GM12873 (cell line): ENCODE data around the gene USP3.

Experiments
- CTCF ChIP-seq: IDR thresholded peaks from 2 replicates; pipeline ENCODE4 v1.5.1; 2012; ENCODE audit warnings: low read depth, mild to moderate bottlenecking, moderate library complexity, low read length, control low read depth; ENCODE audit not compliant: insufficient read depth; ENCODE audit errors: missing control alignments

The USP3 gene

DNA sequence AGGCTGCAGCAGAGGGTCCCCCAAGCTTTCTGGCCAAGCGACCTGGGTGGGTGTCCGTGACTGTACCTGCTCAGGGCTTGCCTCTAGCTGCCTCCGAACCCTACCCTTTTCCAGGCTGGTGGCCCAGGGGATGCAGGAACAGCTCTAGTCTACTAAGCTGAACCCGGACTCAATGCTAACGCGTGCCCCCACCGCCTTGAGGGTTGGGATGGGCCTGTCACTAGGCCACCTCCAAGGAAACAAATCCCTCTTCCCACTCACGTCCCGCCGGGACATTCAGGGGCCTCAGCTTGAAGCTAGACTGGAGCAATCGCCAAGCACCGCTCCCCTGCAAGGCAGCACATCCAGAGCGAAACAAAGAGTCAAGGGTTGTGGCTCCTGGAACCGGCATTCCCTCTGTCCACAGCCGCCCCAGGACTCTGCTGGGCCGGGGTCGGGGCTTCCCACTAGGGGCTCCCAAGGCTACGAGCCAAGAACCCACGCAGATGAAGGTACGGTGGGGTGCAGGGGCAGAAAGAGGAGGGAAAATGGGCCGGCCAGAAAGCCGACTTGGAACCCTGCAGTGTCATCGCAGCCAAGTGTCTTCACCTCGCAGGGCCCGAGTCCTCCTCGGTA lies 95.7 kb downstream of the USP3 start:
- TF ChIP-seq CTCF: no peak

GRCh38 chr15:63600616-63601025 lies 96.2 kb downstream of the USP3 start:
- TF ChIP-seq CTCF: no peak

GRCh38 chr15:63601026-63601703 lies 96.8 kb downstream of the USP3 start:
- no peak for TF ChIP-seq CTCF

DNA sequence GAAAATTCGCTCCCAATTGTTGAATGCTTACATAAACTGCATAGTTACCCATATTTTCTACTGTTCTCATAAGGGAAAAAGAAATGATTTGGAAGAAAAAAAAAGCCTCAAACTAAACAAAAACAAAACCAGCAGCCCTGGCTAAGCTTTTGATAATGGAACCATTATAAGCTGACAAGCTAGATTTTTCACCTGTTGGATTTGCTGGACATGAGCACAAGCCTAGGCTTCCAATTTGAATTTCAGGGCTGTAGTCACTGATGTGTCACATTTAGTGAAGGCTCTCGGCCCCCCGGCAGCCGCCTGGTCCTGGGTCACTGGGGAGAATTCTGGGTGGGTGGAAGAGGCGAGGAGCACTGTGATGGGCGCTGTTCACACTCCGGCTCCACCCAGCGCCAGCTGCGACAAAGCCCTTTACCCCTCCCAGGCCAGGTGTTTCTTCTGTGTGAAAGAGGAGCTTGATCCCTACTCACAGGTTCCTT lies 97.4 kb downstream of the USP3 start:
- no peak for TF ChIP-seq CTCF

GRCh38 chr15:63602595-63602994 lies 98.2 kb downstream of the USP3 start:
- no peak for TF ChIP-seq CTCF

DNA sequence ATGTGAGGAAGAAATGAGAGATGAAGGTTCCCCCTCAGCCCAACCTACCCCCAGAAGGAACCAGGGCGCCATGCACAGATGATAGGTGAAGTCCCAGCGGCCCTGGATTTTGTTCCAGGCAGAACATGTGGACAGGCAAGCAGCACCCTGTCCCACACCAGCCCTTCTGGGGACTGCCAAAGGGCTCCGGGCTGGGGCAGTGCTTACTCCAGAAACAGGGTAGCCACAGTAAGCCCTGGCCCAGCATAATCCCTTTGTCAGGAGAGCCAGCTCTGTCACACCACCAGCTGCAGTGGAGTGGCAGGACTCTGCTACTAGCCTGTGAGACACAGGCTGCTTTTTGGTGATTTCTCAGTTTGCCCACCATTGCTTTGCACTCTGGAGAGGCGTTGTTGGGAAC lies 99.1 kb downstream of the USP3 start:
- TF ChIP-seq CTCF: no peak

GRCh38 chr15:63604281-63604680 lies 99.9 kb downstream of the USP3 start:
- TF ChIP-seq CTCF: no peak
